DMS 273 treated with DMSO at 0.1 percent for 48 hours (cell line): Measurements from ENCODE around the gene FGB.
"Not testable (repeated sequence)": the region's sequence is repeated elsewhere in the genome, so short reads cannot be mapped to it uniquely, and the experiment has no call there.

Experiments used
- DNase-seq: peaks from one replicate; lab custom pipeline; 2025; lab: John Stamatoyannopoulos, UW

FGB gene

GRCh38 chr4:154566639-154567204 lies 3.9 kb downstream of the FGB start:
- no peak for DNase-seq

DNA sequence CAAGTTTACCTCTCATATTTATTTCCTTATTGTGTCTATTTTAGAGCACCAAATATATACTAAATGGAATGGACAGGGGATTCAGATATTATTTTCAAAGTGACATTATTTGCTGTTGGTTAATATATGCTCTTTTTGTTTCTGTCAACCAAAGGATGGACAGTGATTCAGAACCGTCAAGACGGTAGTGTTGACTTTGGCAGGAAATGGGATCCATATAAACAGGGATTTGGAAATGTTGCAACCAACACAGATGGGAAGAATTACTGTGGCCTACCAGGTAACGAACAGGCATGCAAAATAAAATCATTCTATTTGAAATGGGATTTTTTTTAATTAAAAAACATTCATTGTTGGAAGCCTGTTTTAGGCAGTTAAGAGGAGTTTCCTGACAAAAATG lies 6.2 kb downstream of the FGB start:
- DNase-seq: no peak

- no peak for DNase-seq
Observed at GRCh38 chr4:154569584-154569983, 6.8 kb downstream of the FGB start.

- no peak for DNase-seq
Observed at GRCh38 chr4:154573190-154573870, 10.5 kb downstream of the FGB start.

- DNase-seq: no peak
Observed at GRCh38 chr4:154574311-154574710, 11.5 kb downstream of the FGB start.

DNA sequence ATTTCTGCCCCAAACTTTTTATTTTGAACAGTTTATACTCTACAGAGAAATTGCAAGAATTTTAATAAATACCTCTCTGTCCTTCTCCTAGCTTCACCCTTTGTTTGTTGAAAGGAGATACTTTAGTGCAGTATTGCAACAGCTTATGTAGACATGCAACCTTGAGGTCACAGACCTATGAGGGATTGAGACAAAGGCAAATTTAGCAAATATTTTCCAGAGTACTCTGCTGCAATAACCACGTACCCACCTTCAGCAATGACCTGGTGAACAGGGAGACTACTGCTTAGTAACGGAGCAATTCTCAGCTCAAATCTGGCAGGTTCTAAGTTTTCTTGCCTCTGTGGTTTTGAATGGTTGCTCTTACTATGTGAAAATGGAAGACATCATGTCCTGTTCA lies 14.5 kb downstream of the FGB start:
- DNase-seq: no peak

DNA sequence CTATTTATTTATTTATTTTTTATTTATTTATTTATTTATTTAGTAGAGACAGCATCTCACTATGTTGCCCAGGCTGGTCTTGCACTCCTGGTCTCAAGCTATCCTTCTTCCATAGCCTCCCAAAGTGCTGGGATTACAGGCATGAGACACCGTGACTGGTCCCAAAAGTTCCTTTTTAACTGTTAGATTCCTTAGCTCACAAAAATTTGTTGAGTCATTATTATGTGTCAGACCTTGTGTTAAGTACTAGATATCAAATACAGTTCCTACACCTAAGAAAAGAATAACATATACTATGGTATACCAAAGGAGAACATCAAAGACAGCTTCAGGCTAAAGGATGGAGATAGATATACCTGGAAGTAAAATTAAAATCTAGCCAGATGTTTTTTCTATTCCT lies 16.1 kb downstream of the FGB start:
- DNase-seq: no peak

- no peak for DNase-seq
Observed at GRCh38 chr4:154579927-154580326, 17.1 kb downstream of the FGB start.

GRCh38 chr4:154582723-154583122 lies 19.9 kb downstream of the FGB start:
- DNase-seq: no peak

GRCh38 chr4:154583230-154583629 lies 20.4 kb downstream of the FGB start:
- DNase-seq: no peak

- DNase-seq: no peak
Observed at GRCh38 chr4:154583677-154584076, 20.9 kb downstream of the FGB start.

DNA sequence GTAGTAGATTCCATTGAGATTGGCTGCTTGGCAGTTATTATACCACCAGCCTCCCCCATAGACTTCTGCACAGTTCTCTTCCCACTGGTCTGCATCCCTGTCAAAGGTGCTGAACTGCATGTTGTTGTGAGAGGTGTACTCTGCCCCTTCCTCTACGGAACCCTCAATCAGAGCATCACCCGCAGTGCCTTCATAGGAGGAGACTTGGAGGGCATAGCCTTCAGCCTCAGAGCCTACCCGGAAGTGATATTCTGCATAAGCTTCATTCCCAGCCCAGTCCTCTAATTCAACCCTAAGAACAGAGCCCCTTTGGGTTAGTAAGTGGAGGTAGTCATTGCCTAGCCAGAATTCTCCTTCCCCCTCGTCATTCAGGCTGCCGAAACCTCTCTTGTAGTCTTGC lies 21.4 kb downstream of the FGB start:
- no peak for DNase-seq

DNA sequence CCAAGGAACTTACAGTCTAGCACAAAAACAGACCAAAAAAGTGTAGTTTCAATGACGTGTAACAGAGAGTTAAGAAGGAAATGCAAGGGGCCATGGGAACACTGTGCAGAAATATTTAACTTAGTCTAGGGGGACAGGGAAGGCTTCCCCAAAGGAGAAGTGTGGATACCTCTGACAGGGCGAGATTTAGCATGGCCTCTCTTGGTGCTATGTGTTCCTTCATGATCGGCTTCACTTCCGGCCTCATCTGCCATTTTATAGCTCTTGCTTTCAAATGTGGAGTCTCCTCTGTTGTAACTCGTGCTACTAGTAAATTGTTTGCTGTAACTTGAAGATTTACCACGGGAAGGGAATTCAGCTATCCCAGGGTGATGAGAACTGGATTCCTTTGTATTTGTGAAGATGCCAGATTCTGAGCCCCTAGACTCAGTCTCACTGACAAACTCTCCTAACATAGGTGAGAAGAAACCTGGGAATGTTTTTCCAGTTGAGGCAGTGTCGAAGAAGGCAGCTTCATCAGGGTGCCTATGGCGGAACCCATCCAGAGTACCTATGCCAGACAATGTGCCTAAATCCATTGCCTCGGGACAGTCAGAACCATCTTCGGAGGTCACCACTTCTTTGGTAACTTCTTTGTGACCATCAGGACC lies 22.7 kb downstream of the FGB start:
- no peak for DNase-seq

DNA sequence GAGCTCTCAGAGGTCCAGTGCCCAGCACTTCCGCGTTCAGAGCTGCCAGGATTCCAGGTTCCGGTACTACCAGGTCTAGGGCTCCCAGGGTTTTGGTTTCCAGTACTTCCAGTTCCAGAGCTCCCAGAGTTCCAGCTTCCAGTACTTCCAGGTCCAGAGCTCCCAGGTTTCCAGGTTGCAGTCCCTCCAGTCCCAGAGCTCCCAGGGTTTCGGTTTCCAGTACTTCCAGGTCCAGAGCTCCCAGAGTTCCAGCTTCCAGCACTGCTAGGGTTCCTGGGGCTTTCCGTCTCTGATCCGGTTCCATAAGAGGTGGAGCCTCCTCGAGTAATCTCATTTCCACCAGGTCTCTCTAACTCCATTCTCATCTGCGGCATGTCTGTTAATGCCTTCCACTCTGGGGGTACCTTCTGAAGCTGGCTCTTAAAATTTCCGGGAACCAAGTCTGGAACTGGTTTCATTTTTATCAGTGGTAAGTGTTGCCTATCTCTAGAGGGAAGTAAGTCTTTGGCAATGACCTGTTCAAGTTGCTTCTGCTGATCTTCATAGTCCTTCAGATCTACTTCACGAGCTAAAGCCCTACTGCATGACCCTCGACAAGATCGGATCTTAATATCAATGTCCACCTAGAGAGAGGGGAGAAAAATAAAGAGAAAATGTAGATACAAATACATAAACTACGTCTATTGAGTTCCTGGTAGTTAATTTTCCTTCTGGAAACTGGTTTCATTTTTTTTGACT lies 23.7 kb downstream of the FGB start:
- DNase-seq: no peak

DNA sequence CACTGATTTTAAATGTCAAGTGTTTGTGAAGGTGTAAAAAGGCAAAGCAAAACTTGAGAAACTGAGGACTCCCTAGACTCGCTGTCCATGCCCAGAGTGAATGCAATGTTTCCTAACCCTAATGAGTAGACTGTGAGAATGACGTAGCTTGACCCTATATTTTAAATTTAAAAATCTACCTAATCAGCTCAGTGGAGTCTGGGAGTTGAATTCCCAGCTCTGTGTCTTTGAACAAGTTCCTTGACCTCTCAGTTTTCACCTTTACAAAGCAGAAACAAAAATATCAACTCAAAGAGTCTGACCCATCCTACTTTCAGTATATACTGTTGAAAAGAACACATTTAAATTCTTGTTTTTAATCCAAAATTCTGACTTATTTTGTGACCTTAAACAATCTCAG lies 25.4 kb downstream of the FGB start:
- no peak for DNase-seq

- DNase-seq: no peak
Observed at GRCh38 chr4:154589296-154590197, 26.7 kb downstream of the FGB start.

- DNase-seq: no peak
Observed at GRCh38 chr4:154590329-154591006, 27.7 kb downstream of the FGB start, which contains the start of gene FGA. TSS of gene FGA (minus strand) at chr4:154590742. CDS start at chr4:154590687, 55 bp downstream.

DNA sequence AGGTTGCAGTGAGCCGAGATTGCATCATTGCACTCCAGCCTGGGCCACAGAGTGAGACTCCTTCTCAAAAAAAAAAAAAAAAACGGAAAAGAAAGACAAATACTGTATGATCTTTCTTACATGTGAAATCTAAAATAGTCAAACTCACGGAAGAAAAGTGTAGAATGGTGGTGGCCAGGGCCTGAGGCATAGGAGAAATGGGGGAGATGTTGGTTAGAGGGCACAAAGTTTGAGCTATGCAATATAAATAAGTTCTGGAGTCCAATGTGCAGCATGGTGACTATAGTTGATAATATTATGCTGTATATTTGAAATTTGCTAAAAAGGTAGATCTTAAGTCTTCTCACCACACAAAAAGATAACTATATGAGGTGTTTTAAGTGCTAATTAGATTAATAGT lies 29.1 kb downstream of the FGB start:
- DNase-seq: no peak

DNA sequence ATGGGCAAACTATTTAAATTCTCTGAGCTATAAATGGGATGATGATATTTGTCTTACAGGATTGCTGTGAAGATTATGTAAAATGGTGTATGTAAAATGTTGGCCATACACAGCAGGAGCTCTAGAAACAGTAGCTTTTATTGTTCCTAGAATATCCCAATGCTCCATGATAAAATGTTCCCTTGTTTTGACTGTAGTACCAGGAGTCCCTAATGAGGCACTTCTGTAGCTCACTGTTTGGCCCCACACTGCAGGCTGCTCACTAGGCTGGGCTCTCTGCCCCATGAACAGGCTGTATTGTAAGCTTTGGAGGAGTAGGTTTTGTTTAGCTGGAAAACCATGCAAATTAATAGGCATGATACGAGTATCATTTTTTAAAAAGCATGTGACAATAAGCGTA lies 31.1 kb downstream of the FGB start:
- DNase-seq: no peak

GRCh38 chr4:154594343-154594742 lies 31.5 kb downstream of the FGB start:
- DNase-seq: not testable (repeated sequence)

GRCh38 chr4:154595807-154596206 lies 33.0 kb downstream of the FGB start:
- DNase-seq: no peak
